Stimulated activated CD8-positive, alpha-beta memory T cell treated with anti-CD3 and anti-CD28 coated beads, Interleukin-15, amount 100 ng/mL, for 48 hours (primary cell): Measurements from ENCODE around the gene LNX1.

ENCODE experiments used
- DNase-seq, 2 donors: peaks; one replicate each; pipeline ENCODE4 v3.0.0-alpha.2; 2020; ENCODE audit warnings: low read depth in 2 of 2

Gene LNX1

DNA sequence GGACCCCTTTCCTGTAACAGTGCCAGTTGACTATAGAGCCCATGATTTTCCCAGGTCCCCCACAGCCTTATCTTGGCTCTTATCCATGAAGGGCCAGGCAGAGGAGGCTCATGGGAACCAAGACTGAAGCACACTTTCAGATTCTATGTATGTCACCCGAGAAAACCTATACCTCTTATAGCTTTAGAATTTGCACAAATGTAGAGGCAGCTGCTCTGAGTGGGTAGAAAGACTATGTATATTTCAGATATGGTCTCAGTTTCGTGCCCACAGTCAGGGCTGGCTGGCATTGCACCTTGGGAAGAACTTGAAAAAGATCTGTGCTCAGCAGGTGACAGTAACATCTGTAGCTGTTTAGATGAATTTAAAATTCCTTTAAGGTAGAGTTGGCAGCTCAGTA, 8.3 kb upstream of the LNX1 start:
- DNase-seq: no peak

DNA sequence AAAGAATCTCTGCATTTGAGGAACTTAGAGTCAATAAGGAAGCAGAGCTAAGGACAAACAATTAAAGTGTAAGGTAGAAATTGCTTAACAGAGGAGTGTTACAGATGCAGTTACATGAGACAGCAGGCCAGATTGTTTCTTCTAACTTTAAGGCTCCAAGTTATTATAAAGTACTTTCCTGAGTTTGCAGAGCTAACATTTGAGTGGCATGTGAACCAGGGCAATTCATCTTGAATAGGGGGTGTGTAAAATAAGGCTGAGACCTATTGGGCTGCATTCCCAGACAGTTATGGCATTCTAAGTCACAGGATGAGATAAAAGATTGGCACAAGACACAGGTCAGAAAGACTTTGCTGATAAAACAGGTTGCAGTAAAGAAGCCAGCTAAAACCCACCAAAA, 7.6 kb upstream of the LNX1 start:
- no peak for DNase-seq

DNA sequence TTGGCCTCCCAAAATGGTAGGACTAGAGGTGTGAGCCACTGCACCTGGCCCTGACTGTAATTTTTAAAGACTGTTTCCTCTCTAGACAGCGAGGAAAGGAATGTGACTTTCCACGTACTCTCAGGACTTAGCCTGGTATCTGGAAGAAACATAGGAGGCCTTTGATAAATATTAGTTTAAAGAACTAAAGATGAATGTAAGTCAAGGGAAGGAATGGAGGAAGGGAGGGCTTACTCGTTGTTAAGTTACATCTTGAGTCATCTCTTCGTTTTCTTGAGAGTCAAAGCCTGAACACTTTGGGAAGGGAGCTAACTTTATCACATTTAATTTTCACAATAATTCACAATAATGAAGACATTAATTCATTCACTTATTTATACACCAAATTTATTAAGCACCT, 7.2 kb upstream of the LNX1 start:
- no peak for DNase-seq

DNA sequence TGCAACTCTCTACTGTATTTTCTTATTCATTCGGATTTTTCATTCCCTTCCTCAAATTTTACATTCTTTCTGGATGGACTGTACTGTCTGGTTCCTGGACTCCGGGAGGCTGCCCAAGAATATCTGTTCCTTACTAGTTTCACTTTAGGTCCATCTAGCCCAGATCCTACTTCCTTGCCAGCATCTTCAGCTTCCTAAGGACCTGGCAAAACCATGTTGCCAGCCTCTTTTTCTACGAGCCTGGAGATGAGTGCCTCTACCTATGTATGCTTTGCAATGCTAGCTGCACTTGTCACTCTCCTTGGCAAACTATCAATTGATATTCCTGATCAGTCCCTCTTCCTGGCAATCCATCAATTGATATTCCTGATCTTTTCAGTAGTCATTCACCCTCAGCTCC, 5.6 kb upstream of the LNX1 start:
- DNase-seq: no peak

DNA sequence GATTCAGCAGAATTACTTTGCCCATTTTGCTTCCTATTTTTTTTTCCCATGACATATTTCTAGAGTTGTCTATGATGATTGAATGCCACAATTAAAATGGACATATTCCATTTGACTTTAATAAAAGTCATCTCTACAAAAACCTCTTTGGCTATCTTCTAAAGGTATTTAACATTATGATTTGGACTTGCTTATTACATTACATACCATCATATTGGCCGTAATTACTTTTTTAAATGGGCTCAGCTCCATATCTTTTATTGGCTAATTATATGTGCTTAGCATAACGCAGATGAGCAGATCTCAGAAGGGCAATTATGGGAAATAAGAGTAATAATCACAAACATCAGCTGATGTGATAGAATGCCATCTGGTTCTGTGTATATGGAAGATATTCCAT, 4.5 kb upstream of the LNX1 start:
- no peak for DNase-seq

DNA sequence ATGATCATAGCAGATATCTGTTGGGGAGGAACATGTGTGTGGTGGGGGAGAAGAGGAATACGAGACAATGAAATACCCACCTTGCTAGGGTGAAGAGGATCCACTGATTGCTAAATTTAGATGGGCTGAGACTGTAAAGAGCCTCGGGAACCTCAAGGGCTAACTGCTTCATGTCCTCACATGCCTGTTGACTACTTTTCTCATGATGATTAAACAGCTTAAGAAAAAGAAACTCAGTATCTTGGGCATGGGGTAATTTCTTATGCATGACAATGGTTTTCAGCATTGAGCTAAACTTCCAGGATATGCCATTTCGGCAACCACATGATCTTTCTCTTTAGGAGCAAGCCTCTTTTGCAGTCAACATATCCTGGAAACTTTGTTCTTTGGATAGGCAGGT, 3.9 kb upstream of the LNX1 start:
- no peak for DNase-seq

DNA sequence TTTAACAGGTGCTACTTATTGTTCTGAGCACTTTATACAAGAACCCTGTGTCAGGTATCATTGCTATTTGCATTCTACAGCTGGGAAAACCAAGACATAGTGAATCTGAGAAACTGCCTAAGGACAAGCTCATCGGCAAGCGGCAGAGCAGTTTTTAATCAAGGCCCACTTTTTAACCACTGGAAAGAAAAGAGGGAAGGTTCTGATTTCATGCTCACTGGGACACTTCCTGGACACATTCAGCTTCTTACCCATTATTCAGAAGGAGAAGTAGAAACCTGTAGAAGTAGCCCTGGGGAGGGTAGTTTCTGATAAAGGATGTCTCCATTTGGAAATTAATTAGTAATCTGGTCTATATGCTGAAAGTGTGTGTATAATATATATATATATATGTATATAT, 2.5 kb upstream of the LNX1 start:
- no peak for DNase-seq

DNA sequence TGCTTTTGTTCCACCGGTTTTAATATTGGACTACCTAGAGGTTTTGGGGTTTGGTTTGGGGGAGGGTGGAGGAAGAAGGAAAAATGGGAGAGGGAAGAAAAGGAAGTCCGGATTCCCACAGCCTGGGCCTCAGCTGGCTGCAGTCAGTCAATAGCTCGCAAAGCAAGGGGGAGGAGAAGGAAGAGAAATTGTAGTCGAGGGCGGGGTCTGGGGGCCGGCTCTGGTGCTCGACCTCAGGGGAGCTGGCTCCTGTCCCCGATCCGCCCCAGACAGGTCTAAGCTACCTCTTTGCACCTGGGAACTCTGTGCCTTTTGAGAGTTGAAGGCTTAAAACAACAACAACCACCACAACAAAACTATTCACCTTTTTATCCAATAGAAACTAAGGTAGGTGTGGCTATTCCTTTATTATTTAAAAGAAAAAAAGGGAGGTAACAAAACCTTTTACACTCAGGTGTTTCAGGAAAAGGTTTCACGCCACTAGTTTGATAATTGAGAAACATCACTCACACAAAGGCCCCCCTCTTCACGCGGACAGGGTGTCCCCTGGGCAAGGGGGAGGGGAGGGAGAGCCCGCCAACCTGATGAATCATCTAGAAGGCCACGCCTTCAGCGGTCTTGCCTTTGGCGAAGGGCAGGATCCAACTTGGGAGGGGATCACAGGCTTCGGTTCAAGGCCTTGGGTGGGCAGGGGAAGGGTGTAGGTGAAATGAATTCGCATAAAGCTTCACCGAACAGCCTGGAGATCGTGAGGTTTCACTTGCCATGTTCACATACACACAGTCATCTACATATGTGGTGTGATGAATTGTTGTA, 1.6 kb upstream of the LNX1 start:
- no peak for DNase-seq

DNA sequence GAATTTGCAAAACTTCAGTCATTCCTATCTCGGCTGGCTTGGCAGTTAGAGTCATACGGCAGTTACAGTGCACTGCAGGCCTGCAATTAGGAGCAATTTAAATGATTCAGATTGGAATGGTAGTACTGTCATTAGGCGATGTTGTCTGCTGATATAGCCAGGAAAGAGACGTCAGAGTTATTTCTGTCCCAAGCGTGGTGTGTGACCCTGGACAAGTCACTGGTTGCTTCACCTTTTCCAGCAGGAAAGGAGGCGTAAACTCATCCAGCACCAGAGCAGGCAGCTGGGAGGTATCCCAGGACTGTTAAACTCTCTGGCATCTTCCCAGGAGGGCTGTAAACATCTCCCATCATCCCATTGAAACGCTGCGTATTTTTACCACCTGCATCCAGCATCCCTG, 836 bp upstream of the LNX1 start:
- no peak for DNase-seq

DNA sequence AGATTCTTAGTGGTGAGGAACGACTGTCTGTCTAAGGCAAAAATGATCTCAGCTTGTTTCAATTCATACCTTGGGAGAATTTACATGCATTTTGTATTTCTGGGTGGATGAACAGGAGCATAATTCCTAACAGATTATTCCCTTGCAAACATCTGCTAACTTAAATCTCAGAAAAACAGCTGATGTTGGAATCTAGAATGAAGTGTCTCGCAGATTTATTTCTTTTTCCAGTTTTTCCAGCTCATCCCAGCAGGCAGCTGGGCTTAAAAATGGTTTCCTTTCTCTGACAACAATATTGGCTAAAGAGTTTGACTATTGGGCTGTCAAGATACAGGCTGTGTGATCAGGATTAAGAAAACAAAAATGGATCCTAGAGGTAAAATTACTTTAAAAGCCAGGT, 1.1 kb downstream of the LNX1 start:
- DNase-seq: no peak

DNA sequence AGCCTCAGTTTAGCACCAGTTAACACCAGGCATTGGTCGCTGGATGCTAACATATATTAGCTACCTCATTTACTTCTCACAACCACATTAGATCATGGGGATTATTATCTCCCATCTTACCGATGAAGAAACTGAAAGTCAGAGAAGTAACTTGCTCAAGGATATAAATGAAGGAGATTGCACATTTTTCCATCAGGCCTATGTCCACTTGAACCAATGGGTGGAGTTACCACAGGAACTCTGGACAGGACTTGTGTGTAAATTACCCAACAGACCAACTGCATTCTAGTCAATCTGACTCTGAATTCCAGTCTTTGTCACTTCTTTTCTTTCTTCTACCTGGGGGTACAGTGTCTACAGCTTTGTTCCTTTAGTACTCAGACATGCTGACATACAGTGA, 1.8 kb downstream of the LNX1 start:
- DNase-seq: no peak

DNA sequence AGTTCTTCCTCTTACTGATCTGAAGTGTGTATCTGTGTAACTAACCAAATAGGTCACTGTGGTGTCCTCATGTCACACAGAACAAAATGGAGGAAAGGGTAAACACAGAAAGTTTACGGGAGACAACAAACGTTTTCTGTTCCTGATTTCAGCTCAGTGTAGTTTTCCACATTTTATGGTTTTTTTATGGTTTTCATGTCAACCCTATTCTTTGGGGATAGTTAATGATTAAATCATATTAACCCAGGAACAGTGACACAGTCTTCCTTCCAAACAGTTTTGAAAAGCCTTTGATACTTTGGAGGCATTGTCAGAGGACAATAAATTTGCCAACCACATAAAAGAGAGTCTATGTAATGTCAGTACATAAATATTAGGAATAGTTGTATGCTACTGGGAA, 4.2 kb downstream of the LNX1 start:
- no peak for DNase-seq

DNA sequence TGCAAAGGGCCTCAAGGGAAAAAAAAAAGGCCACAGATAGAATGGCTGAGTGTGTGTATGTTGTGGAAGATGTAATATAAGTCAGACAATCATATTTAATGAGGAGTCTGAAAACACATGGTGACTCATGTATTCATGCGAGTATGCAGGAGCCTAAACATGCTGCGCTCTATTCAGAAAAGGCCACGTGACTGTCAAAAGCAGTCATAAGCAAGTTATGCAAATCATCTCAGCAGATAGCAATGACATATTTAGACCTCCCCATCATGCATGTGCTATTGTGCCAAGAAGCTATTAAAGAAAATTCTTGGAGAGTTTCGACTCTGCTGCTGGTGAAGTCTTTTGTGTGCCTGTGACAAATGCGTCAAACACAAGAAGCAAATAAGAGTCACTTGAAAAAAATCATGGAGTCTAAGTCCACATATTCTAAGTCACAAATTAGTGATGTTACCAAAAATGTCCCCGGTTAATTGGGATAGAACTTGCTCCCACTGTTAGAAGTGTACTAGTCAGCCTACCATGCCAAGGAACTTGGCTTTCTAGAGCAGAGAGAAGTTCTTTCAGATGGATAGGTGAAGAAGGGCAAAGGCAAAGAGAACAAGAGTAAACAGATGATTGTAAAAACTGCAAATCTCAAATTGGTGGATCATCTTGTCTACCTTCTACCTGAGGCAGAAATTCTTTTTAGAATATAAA, 5.0 kb downstream of the LNX1 start:
- no peak for DNase-seq

DNA sequence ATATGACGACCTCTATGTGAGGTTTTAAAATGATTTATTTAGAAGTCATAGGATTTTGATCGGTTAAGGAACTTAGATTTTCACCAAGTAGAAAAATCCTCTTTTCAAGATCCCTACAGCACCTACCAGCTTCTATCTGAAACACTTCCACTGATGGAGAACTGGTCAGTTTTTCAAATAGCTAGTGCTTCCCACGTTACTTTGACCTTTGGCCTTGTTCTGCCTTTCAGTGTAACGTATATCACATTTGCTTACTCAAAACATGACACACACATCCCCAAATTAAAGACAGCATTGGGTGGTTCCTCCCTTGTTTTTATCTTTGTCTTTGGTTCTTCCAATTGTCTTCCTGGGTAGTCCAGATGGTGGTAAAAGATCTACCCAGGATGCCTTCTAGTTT, 6.6 kb downstream of the LNX1 start:
- DNase-seq: no peak

DNA sequence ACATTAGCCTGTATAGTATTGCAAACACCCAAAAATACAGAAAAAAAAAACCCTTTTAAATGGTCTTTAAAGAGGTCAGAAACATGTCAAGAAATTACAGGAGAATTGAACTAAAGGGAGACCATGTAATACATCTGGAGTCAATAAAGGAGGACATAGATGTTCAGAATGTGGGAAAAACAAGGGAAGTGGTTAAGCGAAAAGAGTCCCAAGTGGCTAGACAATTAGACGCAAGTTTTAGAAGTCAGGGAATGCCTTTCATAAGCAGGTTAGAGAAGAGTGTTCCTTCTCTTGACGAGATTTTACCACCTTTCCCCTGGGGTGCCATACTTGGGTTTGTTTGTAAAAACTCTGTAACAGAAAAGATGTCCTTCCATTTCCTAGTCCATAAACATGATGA, 7.8 kb downstream of the LNX1 start:
- no peak for DNase-seq

DNA sequence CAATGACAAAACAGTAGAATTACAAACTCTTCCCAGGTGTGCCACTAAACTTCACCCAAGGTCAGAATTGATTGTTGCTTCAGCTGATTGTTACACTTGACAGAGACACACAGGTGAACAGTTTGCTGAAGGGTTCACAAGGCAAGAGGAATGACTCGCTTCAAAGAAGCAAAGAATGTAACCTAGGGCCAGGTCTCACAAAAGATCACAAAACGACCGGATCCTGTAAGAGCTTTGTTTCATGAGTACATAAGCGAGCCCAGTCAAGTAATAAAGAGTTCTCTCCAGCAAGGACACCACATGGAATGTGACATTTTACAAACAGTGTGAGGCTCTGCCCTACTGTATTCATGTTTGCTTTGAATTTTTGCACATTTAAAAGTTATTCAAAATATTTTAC, 9.1 kb downstream of the LNX1 start:
- no peak for DNase-seq

DNA sequence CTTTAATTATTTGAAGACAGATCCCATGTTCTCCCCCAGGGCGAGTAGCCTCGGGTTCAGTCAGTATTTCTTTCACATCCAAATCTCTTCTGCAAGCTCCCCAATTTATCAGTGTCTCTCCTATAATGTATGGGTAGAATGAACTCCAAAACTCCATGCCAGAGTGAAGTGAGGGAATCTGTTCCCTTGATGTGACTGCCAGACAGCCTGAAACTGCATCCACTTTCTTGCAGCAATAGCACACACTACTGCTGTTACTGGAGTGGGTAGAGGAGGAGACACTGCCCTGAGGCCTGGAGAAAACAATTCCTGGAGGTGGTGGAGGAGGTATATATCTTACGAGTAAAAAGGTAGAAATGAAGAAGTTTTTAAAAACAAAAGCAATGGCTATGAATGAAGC, 11.0 kb downstream of the LNX1 start:
- no peak for DNase-seq

DNA sequence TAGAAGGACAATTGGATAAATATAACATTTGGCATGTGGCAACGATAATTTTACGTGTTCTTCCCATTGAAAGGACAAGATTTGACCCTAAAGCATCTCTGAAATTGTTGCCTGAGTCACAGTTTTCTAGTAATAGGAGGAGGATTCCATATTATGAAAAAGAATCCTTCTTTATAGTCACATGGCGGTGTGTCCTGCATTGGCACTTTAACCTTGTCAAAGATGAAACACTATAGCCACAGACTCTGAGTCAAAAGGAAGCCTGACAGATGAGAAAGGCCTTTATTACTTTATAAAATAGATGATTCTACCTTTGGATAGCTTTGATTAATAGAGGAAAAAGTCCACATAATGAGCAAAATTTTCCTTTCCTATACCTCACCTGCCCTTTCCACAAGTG, 11.5 kb downstream of the LNX1 start:
- no peak for DNase-seq

DNA sequence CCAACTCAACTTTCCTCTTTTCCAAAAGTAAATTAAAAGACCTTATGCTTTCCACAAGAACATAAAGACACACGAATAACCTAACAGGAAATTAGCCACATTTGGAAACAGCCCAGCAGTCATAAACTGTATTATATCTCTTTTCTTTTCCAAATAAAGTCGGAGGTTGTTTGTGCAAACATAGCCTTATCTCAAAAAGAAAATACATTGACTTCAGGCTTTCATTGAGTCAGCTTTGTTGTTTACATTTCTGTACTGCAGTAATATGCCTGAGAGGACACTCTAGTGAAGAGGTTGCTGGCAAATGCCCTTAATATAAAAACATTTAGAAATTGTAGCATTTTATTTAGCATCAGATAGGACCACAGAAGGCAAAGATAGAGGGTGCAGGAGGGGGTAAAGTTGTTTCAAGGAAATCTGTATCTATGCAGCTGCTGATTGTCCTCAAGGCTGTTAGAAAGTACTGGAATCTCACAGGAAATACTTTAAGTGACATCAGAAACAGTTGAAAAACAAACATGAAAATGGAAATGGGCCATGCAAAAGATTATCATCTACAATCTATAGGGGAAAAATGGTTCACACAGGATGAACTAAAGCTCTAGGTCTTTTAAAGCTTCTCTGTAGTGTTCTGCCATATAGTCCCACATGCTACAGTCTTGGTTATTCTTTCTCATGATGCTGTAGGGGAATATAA, 14.5 kb downstream of the LNX1 start:
- no peak for DNase-seq

DNA sequence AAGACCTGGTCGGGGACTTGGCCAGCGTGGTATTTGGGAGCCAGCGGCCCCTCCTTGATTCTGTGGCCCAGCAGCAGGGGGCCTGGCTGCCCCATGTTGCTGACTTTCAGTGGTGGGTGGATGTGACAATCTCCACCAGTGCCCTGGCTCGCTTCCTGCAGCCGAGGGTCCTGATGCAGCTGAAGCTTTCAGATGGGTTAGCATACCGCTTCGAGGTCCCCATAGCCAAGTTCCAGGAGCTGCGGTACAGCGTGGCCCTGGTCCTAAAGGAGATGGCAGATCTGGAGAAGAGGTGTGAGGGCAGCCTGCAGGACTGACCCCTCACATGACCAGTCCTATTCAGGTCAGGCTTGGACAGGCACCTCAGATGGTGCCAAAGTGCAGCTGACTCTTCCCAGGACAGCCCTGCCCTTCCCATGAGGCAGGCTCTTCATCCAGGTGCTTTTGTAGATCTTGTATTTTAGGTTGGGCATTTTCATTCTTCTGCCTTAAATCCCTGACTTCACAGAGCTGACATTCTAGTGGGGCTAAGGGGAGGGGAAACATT, 15.1 kb downstream of the LNX1 start:
- DNase-seq: no peak

DNA sequence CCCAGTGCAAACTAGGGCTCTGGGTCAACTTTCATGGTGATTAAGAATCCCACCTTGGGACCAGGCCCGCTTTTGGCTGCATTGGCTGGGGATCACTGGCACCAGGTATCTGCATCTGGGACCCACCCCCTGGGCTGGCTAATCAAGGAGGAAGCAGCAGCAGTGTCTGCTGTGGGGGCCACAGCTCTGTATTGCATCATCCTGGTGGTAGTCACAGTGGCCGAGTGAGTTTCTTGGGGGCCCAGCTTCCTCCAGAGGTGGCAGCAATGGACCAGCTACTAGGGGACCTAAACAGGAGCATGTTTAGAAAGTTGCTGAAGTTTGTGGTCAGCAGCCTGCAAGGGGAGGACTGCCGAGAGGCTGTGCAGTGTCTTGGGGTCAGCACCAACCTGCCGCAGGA, 15.7 kb downstream of the LNX1 start:
- no peak for DNase-seq

DNA sequence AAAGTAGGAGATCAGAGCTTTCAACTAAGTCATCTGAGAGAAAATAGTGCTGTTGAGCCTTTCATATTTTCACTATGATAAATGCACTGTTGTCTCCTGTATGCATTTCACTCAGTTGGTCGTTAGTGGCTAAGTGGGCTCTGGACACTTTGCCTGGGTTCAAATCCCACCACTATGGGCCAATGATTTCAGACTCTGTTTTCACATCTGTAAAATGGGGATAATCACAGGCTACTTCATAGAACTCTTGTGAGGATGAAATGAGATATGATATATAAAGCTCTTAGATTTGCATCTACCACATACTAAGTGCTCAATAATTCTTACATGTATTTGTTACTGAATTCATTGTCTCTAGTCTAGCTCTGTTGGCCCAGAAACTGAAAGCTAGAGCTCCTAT, 16.8 kb downstream of the LNX1 start:
- no peak for DNase-seq

DNA sequence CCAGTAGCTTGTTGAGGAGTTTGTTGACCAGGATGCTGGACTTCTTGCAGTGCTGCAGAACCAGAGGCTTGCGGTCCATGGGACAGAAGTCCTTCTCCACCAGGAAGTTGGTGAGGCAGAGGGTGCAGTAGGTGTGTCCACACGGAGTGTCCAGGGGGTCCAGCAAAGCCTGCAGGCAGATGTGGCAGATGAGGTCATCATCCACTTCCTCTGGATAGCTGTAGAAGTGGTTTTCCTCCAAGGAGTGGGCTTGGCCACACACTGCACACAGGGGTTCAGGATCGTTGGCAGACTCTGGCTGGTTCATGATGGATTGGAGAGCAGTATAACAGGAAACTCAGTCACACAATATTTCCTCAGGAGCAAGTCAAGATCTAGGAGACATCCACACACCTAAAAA, 17.6 kb downstream of the LNX1 start:
- no peak for DNase-seq
